NCI-H1048 (cell line): ENCODE data around the gene SPEF1.
A peak's percentile ranks its signal among the peaks of the same experiment; 100 is the strongest.

Source experiments
- DNase-seq: peaks from one replicate; lab custom pipeline; 2025; lab: John Stamatoyannopoulos, UW

Gene SPEF1

GRCh38 chr20:3747471-3747870 is 33.8 kb downstream of the SPEF1 start:
- DNase-seq, result no peak

GRCh38 chr20:3745686-3746173 is 35.5 kb downstream of the SPEF1 start:
- DNase-seq, result no peak

GRCh38 chr20:3744806-3745685 is 36.2 kb downstream of the SPEF1 start:
- DNase-seq, result peak; percentile 81

- no peak for DNase-seq
Measured at GRCh38 chr20:3744037-3744436, 37.2 kb downstream of the SPEF1 start.

- DNase-seq, result no peak
Measured at GRCh38 chr20:3743251-3743650, 38.0 kb downstream of the SPEF1 start.

- no peak for DNase-seq
Measured at GRCh38 chr20:3741836-3742458, 39.3 kb downstream of the SPEF1 start.

- DNase-seq, result no peak
Measured at GRCh38 chr20:3740615-3741301, 40.5 kb downstream of the SPEF1 start.

GRCh38 chr20:3739926-3740451 is 41.3 kb downstream of the SPEF1 start:
- no peak for DNase-seq

- DNase-seq, result no peak
Measured at GRCh38 chr20:3739054-3739925, 42.0 kb downstream of the SPEF1 start.

- DNase-seq, result no peak
Measured at GRCh38 chr20:3738111-3739053, 42.9 kb downstream of the SPEF1 start.

- DNase-seq, result no peak
Measured at GRCh38 chr20:3735768-3736167, 45.5 kb downstream of the SPEF1 start.

- DNase-seq, result no peak
Measured at GRCh38 chr20:3734111-3734843, 47.0 kb downstream of the SPEF1 start.

GRCh38 chr20:3733119-3733995 is 47.9 kb downstream of the SPEF1 start:
- DNase-seq, result no peak

- DNase-seq, result no peak
Measured at GRCh38 chr20:3732327-3733118, 48.7 kb downstream of the SPEF1 start, which contains the start of gene HSPA12B. TSS of gene HSPA12B (plus strand) at chr20:3732685. CDS start at chr20:3738675, 5,990 bp downstream.

- no peak for DNase-seq
Measured at GRCh38 chr20:3731944-3732326, 49.3 kb downstream of the SPEF1 start.

GRCh38 chr20:3730803-3731672 is 50.2 kb downstream of the SPEF1 start:
- no peak for DNase-seq
